ENCODE results near the gene SDK1.

SDK1 gene

DNA sequence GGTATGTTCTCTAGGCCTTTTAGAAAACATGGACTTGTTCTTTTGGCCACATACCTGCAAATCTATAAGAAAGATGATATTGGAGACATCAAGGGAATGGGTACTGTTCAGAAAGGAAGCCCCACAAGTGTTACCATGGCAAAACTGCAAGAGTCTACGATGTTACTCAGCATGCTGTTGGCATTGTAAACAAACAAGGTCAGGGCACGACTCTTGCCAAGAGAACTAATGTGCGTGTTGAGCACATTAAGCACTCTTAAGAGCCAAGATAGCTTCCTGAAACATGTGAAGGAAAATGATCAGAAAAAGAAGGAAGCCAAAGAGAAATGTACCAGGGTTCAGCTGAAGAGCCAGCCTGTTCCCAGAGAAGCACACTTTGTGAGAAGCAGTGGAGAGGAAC, 37.1 kb downstream of the SDK1 start:
- no peak for DNase-seq

DNA sequence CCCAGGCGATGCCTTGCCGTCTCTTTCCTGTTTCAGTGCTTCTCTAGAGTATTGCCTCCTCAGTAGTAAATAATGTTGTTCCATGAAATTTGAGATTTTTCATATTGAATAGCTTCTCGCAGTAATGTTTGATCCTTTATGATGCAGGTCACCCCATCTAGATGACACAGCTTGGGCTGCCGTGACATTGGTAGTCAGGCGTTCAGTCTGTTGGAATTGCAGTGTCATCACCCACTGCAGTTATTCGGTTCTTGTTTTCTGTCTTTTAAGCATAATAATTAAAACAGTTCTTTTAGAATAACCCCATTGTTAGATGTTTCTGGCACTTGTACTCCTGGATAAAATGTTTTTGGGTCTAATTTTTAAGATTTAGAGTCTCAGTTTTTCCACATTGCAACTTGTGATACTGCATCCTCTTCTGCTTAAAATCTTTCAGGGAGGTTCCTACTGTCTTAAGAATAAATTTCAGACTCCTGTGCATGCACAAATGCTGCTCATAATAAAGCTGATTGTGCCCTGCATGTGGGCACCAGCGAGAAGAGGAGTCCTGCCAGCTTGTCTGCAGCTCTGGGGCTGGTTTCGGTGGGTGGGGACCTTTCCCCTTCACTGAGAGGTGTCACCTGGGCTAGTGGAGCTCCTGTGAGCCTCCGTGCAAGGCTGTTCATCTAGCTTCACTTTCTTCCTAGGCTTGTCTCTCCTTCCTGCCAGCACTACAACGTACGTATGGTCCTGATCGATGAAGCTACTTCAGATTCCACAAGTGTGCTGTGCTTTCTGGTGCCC, 44.8 kb downstream of the SDK1 start:
- no peak for DNase-seq

DNA sequence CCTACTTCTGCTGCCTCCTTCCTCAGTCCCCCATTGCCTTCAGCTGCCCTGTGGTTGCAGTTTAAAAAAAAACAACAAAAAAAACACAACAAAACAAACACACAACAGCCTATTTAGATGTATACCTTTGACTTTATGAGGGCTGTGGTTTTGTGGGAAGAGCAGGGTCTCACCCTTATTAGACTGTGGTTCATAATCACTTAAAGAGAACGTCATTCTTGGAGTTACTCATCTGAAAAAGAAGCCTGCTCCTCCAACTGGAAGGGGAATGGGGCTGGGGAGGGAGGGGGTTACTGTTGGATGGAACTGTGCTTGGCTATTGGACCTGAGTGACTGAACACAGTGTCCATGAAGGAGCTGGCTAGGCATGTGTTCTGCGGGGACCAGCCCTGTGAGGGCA, 48.1 kb downstream of the SDK1 start:
- peak; percentile 77 for DNase-seq

DNA sequence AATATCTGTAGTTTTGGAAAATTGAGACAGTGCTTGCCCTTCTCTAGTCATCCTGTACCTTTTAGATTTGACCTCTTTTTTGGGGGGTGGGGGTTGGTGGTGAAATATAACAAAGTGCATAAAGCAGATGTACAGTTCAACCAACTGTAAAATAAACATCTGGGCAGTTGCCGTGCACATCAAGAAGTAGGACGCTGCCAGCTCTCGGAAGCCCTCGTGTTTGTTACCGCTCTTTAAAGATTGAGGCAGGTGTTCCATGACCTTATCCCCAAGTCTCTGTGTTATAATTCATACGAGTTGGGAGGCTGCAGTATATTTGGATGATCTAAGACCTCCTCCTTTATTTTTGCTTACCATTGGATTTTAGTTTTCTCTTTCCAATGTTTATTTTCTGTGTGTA, 55.1 kb downstream of the SDK1 start:
- DNase-seq, result no peak

DNA sequence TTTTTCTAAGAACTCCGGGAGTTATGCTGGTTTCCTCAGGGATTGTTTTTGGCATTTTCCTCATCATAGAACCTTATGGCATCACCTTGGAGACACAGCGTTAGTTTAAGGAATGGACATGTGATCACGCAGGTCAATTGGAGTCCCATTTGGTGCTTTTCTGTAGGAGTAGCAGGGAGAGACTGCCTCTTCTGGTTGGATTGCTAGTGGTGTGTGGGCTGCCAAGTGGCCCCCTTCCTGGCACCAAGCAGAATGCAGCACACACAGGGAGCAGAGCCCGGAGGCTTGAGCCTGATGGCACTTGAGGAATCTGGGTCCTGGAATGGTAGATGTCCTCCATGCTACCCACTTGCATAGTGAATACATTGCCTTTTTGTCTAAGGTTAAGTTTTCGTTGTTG, 57.9 kb downstream of the SDK1 start:
- no peak for DNase-seq

DNA sequence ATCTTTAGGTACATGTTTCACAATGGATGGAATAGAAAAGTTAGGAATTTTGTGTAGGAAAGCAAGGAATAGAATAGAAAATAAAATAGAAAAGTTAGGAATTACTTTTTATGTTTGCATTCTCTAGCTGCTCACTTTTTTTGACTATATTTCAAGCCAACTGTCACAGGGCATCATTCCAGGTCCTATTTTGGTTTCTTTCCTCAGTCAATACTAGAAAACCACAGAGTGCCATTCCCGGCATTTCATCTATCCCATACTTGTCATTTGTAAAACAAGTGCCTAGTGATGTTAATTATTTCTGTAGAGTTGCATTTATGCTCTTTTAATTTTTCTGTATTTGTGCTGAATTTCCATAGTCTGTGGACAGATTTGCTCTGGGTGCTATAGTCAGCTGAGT, 66.2 kb downstream of the SDK1 start:
- DNase-seq, result no peak

DNA sequence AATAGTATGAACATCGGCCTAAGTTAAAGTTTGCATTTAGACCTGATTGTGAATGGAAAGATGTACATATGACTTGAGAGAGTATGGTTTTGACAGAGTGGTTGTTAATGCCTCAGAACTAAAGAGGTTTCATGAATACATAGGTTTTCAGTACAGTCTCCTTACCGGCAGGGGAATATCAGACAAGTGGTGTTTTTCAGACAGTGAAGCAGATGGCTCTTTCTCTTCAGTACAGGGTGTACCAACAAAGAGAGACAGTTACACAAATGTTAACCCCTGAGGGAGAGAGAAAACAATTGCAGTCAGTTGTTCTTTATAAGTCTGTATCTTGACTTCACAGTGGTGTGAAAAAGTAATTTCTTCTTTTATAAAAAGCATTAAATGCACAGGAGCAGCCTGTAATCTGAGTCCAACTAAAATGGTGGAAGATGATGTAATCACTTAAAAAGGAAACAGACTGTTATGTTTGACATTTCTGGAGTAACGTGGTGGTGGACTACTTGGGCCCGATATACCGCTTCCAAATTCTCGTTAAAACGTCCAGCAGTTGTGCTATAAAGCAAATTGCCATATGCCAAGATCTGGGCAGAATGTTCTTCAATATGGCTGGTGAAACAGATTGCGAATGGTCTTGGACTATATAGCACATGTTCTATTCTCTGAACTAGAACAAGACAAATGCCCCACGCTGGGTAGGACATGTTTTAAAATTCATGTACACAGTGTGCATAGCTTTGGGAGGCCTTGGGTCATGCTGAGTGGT, 69.2 kb downstream of the SDK1 start:
- DNase-seq, result peak; percentile 54

DNA sequence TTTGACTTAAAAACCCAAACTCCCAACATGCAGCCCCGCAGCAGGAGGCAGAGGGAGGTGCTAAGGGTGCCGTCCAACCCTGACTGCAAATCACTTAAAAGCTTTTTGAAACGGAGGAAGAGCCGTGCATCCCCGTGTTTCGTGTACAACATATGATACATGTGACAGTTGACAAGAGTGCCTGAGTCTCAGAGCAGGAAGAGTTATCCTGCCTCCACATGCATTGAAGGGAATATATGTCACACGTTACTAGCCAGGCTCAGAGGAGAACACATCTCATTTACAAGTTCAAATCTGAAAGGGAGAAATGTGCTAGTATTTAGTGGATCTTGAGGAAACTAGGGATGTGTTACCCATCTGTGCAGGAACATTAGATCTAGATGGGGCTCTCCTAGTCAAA, 69.9 kb downstream of the SDK1 start:
- no peak for DNase-seq

DNA sequence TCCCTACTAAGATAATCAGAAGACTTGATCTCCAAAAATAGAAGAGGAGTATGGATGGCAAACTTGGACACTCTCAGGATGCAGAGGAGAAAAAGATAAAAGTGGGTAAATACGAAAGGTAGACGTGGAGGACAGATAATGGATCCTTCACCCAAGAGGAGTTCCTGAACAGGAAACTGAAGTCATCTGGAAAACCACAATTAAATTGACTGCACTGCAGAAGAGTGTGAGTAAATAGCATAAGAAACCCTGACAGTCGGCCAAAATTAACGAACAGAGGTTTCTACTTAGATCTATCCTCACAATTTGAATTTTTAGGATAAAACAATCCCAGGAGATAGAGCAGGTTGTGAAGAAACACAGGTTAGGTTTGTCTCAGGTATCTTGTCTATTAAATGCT, 70.5 kb downstream of the SDK1 start:
- DNase-seq, result no peak

DNA sequence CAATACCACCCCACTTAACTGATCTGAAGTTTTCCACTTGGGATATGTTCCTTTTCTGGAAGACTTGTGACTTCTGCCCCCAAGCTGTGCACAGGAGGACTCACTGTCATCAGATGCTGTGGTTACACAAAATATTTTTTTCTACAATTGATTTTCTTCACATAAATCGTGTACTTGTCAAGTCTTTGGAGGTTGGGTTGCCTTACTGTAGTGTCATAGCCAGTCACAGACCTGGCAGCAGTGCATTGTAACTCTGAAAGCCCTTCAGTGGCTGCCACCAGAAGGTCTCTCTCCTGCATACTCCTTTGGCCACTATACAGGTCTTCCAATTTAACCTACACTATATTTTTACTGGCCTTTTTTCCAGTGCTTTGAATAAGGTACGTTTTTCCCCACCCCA, 73.2 kb downstream of the SDK1 start:
- DNase-seq, result no peak

DNA sequence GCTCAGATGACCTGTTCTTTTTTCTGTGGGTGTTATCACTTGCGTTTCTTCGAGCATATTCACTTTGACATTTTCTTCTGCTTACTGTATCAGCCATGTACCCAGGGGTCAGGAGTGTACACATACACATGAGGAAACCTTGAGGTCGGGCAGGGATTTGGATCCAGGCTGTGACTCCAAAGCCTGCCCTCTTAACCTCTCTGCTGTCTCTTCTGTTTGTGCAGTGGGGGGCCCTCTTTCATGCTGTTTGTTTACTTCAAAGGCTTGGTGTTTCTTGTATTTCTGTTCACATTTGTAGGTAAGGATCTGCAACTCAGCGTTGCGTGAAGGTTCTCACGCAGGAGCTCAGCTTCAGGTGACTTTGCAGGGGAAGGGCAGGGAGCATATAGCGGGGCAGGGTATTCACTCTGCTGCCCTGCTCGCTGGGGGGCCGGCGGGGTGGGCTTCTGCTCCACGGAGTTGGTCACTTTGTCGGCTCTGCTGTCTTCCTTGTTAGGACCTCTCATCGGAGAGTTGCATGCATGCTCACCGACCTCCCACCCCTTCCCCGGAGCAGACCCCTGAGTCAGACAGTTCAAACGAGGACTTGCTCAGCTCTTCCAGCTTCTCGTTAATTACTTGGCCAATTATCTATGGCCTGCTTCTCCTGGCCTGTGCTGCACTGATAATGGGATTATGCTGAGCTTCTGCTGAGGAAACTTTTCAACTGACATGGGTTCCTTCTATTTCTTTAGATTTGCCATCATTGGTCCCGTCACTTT, 77.5 kb downstream of the SDK1 start:
- peak; percentile 78 for DNase-seq

DNA sequence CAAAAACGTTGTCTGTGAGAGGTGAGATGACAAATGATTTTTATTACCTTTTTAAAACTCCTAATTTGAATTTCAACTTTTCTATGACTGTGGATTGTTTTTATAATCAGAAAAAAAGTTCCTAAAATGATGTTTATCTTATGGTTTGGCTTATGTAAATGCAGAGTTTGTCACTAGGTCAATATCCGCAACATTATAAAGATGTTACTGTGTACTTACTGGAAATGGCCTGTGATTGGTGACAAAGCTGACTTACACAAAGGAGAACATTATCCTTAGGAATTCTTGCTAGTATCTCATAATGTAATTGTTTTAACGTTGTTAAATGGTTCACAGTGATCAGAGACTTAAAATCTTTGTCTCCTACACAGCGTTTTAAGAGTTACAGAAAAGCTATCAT, 79.0 kb downstream of the SDK1 start:
- DNase-seq, result no peak

DNA sequence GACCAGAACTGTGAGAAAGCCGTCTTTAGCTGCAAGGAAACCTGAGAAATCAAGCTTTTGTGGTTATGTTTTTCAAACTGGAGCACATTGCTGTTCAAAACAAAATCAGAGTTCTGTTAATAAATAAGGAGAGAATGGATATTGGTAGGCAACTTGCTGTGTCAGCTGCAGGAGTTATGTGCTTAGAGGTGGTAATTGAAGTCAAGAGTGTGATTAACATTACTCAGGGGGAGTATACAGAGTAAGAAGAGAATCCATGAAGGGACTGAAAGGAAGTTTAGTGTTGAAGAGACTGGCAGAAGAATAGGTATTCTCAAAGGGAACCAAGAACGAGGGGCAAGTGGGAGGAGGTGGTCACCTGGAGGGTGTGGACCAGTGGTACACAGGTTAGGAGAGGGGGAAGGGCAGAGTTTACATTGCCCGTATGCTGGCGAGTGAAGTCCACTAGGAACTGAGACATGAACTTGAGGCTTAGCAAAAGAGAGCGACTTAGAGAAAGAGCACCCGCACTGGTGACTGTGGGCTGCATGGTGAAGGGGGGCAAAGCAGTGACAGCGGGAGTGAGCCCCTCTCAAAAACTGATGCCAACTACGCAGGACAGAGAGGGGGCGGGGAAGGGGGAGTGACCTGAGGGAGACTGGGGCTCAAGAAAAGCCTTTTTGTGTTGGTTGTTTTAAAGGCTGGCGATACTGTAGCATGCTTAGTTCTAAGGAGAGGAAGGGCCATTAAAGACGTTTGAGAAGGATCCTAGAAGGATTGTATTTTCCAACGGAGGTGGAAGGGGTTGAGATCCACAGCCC, 80.0 kb downstream of the SDK1 start:
- DNase-seq, result no peak

DNA sequence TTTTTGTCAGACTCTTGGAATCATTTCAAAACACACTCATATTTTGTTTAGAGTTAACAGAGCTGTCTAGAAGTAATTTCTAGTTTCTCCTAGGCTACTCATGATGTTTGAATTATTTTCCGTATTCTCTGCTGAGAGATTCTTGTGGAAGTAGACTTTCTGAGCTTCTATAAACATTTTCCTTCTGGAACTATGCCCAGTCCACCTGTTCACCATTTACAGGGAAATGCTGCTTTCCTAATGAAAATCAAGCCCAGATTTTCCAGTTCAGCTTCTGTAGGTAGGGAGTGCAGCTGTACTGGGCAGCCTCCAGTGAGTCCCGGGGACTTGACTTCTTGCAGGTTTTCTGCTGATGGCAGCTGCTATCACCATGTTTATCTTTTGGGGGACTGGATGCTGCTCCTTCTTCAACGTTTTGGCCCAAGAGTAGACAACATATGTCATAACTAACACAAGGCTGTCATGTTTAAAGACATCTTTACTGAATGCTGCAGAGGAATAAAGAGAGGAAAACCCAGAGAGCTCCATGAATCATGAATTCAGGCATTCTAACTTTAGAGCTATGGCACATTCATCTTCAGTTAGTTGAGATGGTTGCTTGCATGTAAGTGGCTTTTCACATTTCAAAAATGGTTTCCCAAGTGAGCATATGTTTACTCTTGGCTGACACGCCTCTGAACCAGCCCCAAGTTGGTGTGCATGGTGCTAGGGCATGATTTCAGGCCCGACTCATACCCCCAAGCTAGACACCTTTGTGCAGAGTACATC, 85.6 kb downstream of the SDK1 start:
- DNase-seq, result peak; percentile 63

DNA sequence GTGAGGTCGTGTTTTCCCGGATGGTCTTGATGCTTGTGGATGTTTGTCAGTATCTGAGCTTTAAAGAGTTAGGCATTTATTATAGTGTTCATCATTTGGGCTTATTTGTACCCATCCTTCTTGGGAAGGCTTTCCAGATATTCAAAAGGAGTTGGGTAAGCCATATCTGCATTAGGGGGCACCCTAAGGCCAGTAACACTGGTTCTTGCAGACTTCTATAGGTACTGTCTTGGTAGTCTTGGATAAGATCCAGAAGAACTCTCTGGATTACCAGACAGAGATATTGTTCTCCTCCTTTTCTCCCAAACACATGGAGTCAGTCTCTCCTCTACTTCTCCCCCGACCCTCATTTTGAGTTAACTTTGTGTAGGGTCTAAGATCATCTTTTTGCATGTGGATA, 92.8 kb downstream of the SDK1 start:
- no peak for DNase-seq

DNA sequence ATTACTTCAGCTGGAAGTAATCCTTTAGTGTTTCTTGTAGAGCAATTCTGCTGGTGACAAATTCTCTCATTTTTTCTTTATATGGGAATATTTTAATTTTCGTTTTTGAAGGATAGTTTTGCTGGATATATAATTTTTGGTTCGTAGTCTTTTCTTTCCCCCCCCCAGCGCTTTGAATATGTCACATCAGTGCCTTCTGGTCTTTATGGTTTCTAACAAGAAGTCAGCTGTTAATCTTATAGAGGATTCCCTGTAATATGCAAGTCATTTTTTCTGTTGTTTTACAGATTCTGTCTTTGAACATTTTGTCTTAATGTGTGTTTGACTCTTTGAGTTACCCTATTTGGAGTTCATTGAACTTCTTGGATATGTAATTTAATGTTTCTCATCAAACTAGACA, 96.3 kb downstream of the SDK1 start:
- no peak for DNase-seq

DNA sequence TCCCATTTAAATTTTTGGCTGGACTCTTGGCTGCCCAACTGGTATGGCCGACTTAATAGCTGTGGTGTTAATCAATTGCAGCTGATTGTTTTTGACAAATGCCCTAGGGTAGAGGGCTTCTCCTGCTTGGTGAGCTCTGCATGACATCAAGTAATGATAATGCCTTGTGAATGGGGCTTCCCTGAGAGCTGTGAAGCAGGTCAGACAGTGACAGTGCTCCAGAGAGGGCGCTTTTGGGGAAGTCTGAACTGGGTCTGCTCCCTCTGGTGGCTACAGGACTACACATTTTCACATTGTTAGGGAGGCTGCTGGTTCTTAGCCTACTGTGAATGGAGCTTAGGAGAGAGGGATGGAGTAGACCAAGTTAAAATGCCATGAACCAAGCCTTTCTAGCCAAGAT, 98.8 kb downstream of the SDK1 start:
- DNase-seq, result peak; percentile 67

DNA sequence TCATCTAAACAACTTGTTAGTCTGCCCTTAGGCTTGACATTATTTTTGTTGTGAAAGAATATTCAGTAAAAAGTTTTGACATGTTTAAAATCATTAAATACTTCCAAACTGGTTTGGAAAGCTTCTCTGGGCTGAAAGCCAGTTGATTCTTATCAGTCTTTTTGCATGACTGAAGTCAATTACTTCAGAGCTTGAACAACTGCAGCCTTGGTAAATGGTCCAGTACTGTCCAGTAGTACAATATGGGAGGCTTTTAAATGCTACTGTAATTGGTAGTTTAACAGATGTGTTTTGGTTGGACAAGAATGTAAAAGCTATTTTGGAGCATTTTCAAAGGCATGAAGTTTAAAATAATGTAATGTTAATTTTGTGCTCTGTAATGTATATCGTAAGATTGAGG, 103.4 kb downstream of the SDK1 start:
- DNase-seq, result peak; percentile 56

DNA sequence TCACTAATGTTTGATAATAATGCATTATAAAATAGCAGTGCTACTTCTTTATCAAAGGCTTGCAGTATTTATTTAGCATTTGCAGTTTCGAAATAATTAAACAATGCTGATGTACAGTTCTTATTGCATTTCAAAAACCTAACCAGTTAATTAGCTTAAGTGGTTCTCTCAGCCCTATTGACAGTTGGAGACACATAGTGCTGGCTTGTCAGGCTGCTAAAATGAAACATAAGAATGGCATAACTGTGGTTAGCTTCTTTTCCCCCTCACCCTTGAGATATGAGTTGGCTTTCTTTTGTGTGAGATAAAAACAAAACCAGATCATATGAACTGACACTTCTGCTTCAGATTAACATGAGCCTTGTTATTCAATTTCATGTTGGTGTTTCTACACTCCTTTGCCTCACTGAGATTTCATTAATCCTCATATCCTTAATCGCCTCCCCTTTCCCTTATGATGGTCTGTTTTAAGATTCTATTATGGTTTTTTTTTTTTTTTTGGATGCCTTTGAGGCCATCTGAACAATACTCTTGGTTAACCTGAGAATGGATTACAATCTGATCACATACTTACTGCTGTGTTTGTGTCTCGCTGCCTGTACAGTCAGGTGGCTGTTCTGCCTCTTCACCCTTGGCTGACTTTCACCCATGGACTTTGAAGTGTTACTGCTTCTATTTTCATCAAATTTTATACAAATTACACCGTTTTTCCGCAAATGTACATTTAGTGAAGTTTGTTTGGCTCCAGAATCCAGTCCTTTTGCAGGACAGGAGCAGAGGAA, 108.0 kb downstream of the SDK1 start:
- no peak for DNase-seq

DNA sequence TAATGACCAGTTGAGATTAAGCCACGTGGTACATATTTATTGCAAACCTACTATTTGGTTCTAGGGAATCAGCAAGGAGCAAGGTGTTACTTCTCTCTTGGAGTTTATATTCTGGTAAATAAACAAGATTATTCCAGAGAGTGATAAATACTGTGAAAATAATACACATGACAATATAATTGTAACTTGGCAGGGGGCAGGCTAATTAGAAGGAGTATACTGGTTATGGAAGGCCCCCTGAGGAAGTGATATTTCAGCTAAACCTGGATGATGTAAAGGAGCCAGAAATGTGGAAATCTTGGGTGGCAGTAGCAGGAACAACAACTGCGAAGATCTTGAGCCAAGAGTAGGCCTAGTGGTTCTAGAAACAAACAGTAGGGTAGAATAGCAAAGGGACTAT, 111.8 kb downstream of the SDK1 start:
- no peak for DNase-seq

DNA sequence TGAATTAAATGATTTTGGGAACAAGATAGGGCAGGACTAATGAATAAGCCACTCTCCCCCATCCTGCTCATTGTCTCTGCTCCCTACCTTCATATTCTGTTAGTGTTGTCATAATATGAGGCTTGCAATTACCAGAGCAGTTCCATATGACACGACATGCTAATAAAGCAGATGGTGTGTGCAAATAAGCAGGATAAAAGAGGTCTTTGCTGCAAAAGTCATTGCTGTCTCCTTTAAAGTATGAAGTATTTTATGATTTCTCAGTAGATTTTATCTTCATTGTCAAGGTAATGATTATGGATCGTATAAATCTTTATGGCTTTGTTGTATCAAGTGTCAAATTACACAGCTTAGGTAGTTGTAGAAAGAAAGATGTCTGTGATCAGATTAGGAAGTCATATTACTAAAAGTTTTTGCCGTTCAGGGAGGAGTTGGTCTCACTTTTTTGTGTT, 114.8 kb downstream of the SDK1 start:
- DNase-seq, result no peak

Measured in eye (tissue), 1 donor.